Inflammatory macrophage (primary cell): ENCODE data around the gene PCNX3.

Experiments
- DNase-seq, 2 donors: peaks; one replicate each; pipeline ENCODE4 v3.0.0-alpha.2; 2020 to 2022

PCNX3 gene

GRCh38 chr11:65599216-65599954 is 16.2 kb upstream of the PCNX3 start:
- no peak for DNase-seq

- DNase-seq = no peak
Measured at GRCh38 chr11:65599955-65600246, 15.7 kb upstream of the PCNX3 start.

- no peak for DNase-seq
Measured at GRCh38 chr11:65604258-65604657, 11.3 kb upstream of the PCNX3 start.

GRCh38 chr11:65606876-65607613 is 8.5 kb upstream of the PCNX3 start:
- peak; percentile 20 to 38 for DNase-seq

- no peak for DNase-seq
Measured at GRCh38 chr11:65607614-65608426, 7.8 kb upstream of the PCNX3 start.

- DNase-seq = no peak
Measured at GRCh38 chr11:65609229-65609628, 6.3 kb upstream of the PCNX3 start.

GRCh38 chr11:65609665-65610064 is 5.9 kb upstream of the PCNX3 start:
- DNase-seq = no peak

GRCh38 chr11:65610404-65610803 is 5.2 kb upstream of the PCNX3 start:
- peak in 1 of 2 donors; percentile 44 for DNase-seq

- DNase-seq = peak; percentile 81 to 88
Measured at GRCh38 chr11:65611028-65611757, 4.4 kb upstream of the PCNX3 start.

- no peak for DNase-seq
Measured at GRCh38 chr11:65611758-65612603, 3.6 kb upstream of the PCNX3 start.

- DNase-seq = no peak
Measured at GRCh38 chr11:65612691-65613090, 2.9 kb upstream of the PCNX3 start.

GRCh38 chr11:65613091-65613928 is 2.3 kb upstream of the PCNX3 start:
- DNase-seq = no peak

- DNase-seq = peak in 1 of 2 donors; percentile 17
Measured at GRCh38 chr11:65615950-65616574, 486 bp downstream of the PCNX3 start.

- DNase-seq = no peak
Measured at GRCh38 chr11:65616575-65617001, 1.0 kb downstream of the PCNX3 start.

- DNase-seq = no peak
Measured at GRCh38 chr11:65617136-65617850, 1.7 kb downstream of the PCNX3 start.

GRCh38 chr11:65617990-65618751 is 2.6 kb downstream of the PCNX3 start:
- DNase-seq = no peak

- no peak for DNase-seq
Measured at GRCh38 chr11:65618763-65619162, 3.2 kb downstream of the PCNX3 start.

- DNase-seq = no peak
Measured at GRCh38 chr11:65619281-65619928, 3.8 kb downstream of the PCNX3 start.
